OCI-LY1 (cell line): ENCODE data around the gene PHF10.

Experiments
- H2AFZ ChIP-seq: fragments of 200-600 bp; sonication (generic), shearing (Covaris generic); 2 replicates; pipeline ENCODE4 v1.6.0; 2014; ENCODE audit warnings: antibody characterized with exemption, mild to moderate bottlenecking, low read length
- H3F3A ChIP-seq: fragments of 200-600 bp; sonication (generic), shearing (Covaris generic); 2 replicates; pipeline ENCODE4 v1.6.0; 2014; ENCODE audit warnings: mild to moderate bottlenecking, antibody characterized with exemption, low read length, moderate library complexity; ENCODE audit not compliant: insufficient read depth
- H3K27ac ChIP-seq: fragments of 200-600 bp; sonication (generic); 2 replicates; pipeline ENCODE4 v1.5.1; 2014; ENCODE audit warnings: low read length, mixed run types, mild to moderate bottlenecking, low read depth; ENCODE audit not compliant: poor library complexity, severe bottlenecking
- H3K27me3 ChIP-seq: fragments of 200-600 bp; sonication (generic); 2 replicates; pipeline ENCODE4 v1.6.0; 2014; ENCODE audit warnings: antibody characterized with exemption, mild to moderate bottlenecking, low read length, moderate library complexity; ENCODE audit not compliant: insufficient read depth
- H3K36me3 ChIP-seq: fragments of 200-600 bp; sonication (generic); 2 replicates; pipeline ENCODE4 v1.6.1; 2014; ENCODE audit warnings: mild to moderate bottlenecking, antibody characterized with exemption, low read length, moderate library complexity, mixed read lengths; ENCODE audit not compliant: insufficient read depth
- H3K4me1 ChIP-seq: fragments of 200-600 bp; sonication (generic); 2 replicates; pipeline ENCODE4 v1.5.1; 2014; ENCODE audit warnings: mild to moderate bottlenecking, low read length, moderate library complexity; ENCODE audit not compliant: insufficient read depth, severe bottlenecking
- H3K4me2 ChIP-seq: fragments of 200-600 bp; sonication (generic), shearing (Covaris generic); 2 replicates; pipeline ENCODE4 v1.6.1; 2014; ENCODE audit warnings: low read length
- H3K4me3 ChIP-seq: fragments of 200-600 bp; sonication (generic); 2 replicates; pipeline ENCODE4 v1.5.1; 2014; ENCODE audit warnings: low read length, low read depth, mild to moderate bottlenecking, mixed read lengths; ENCODE audit not compliant: poor library complexity, severe bottlenecking
- H3K79me2 ChIP-seq: fragments of 200-600 bp; shearing (Covaris generic); 2 replicates; pipeline ENCODE4 v1.6.1; 2016; ENCODE audit warnings: mixed run types, low read length, mixed read lengths; ENCODE audit not compliant: insufficient read depth
- H3K9ac ChIP-seq: fragments of 200-600 bp; sonication (generic), shearing (Covaris generic); 2 replicates; pipeline ENCODE4 v1.6.1; 2014; ENCODE audit warnings: mild to moderate bottlenecking, low read length, mixed read lengths
- H3K9me2 ChIP-seq: fragments of 200-600 bp; sonication (generic), shearing (Covaris generic); 2 replicates; pipeline ENCODE4 v1.6.1; 2014; ENCODE audit warnings: low read depth, mild to moderate bottlenecking, low read length, mixed read lengths
- H3K9me3 ChIP-seq: fragments of 200-600 bp; shearing (Covaris generic); 2 replicates; pipeline ENCODE4 v1.6.1; 2014; ENCODE audit warnings: low read length, mixed read lengths
- H4K20me1 ChIP-seq: fragments of 200-600 bp; sonication (generic), shearing (Covaris generic); 2 replicates; pipeline ENCODE4 v1.6.0; 2016; ENCODE audit warnings: mild to moderate bottlenecking, low read length; ENCODE audit not compliant: insufficient read depth
- EZH2 ChIP-seq: fragments of 200-600 bp; sonication (generic), shearing (Covaris generic); IDR thresholded peaks from 2 replicates; pipeline ENCODE4 v1.8.0; 2017; ENCODE audit warnings: borderline replicate concordance, mixed run types, mild to moderate bottlenecking, antibody characterized with exemption, low read length, moderate library complexity, mixed read lengths
- TF ChIP-seq, protein P1 (sequence below): fragments of 200-600 bp; sonication (generic), shearing (Covaris generic); IDR thresholded peaks from 2 replicates; pipeline ENCODE4 v1.5.1; 2017; ENCODE audit warnings: mild to moderate bottlenecking, antibody characterized with exemption, low read length, moderate library complexity, mixed read lengths

Gene PHF10

DNA sequence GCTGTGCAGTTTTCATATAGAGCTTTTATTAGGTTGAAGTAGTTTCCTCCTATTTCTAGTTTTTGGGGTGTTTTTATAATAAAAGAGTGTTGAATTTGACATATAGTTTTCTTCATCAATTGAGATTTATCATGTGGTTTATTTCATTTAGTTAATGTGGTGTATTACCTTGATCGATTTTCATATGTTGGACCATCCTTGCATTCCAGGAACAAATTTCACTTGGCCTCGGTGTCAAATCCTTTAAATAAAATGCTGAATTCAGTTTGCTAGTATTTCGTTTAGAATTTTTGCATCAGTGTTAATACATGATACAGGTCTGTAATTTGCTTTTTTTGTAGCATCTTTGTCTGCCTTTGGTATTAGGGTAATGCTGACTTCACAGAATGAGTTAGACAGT lies 21.1 kb upstream of the PHF10 start:
- Histone ChIP-seq H3K79me2 (peaks cover 1% of the 10 kb centered on the region), H3K9me3 (peaks cover 8% of the 10 kb centered on the region; the same call in 1 of the 2 replicates), H3K9ac (no peak overlapping the region), H3K4me3 (no peak overlapping the region), H3K4me1 (peaks cover 9% of the 10 kb centered on the region), H3K36me3 (peaks cover 10% of the 10 kb centered on the region; the same call in 1 of the 2 replicates), H4K20me1 (no peaks in the 10 kb centered on the region), H3F3A (no peaks in the 10 kb centered on the region), H3K9me2 (no peaks in the 10 kb centered on the region), H3K4me2 (no peak overlapping the region), H3K27ac (no peak overlapping the region), H3K27me3 (no peaks in the 10 kb centered on the region), H2AFZ (no peak overlapping the region)
- no peak for TF ChIP-seq EZH2
- TF ChIP-seq, protein P1, sequence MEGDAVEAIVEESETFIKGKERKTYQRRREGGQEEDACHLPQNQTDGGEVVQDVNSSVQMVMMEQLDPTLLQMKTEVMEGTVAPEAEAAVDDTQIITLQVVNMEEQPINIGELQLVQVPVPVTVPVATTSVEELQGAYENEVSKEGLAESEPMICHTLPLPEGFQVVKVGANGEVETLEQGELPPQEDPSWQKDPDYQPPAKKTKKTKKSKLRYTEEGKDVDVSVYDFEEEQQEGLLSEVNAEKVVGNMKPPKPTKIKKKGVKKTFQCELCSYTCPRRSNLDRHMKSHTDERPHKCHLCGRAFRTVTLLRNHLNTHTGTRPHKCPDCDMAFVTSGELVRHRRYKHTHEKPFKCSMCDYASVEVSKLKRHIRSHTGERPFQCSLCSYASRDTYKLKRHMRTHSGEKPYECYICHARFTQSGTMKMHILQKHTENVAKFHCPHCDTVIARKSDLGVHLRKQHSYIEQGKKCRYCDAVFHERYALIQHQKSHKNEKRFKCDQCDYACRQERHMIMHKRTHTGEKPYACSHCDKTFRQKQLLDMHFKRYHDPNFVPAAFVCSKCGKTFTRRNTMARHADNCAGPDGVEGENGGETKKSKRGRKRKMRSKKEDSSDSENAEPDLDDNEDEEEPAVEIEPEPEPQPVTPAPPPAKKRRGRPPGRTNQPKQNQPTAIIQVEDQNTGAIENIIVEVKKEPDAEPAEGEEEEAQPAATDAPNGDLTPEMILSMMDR = no peak

DNA sequence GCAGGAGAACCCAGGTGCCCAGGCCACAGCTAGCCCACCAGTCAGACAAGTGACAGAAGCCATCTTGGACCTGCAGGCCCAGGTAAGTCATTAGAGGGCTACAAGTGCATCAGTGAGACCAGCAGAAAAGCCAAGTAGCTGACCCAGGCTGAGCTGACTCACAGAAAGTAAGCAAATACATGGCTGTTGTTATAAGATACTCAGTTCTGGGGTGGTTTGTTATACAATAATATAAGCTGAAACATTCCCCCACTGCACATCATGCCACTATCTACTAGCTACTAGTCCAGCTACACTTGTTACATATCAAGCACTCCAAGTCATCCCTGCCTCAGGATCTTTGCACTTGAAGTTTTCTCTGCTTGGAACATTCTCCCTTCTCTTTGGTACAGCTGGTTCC lies 17.0 kb upstream of the PHF10 start:
- Histone ChIP-seq H3K4me1 (no peaks in the 10 kb centered on the region), H2AFZ (no peak overlapping the region), H3K9ac (no peak overlapping the region), H3F3A (no peaks in the 10 kb centered on the region), H3K36me3 (no peaks in the 10 kb centered on the region), H3K9me2 (no peaks in the 10 kb centered on the region), H3K4me3 (no peak overlapping the region), H3K27me3 (no peaks in the 10 kb centered on the region), H4K20me1 (no peaks in the 10 kb centered on the region), H3K9me3 (no peaks in the 10 kb centered on the region), H3K79me2 (no peaks in the 10 kb centered on the region), H3K4me2 (no peak overlapping the region), H3K27ac (no peak overlapping the region)
- TF ChIP-seq, protein P1 = no peak

DNA sequence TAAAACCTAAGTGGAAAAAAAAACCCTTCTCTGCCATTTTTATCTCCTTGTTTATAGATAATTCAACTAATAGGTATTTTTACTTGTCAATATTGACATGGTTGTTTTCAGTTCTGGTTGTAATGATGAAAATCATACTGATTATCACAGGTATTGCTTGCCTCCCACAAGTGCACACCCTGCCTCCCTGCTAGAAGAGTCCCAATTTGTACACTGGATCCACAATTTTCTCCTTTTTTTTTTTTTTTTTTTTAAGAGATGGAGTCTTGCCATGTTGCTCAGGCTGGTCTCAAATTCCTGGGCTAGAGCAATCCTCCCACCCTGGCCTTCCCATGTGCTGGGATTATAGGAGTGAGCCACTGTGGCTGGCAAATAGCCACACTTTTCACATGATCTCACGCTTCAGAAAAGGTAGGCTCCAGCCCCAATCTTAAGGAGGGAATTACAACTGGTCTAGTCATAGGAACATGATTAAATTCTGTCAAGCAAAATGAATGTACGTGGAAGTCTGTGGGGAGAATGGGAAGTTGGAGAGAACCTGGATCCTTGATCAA lies 14.8 kb upstream of the PHF10 start:
- no peaks in the 10 kb centered on the region for H3K9me2 ChIP-seq
- no peaks in the 10 kb centered on the region for H3K79me2 ChIP-seq
- no peaks in the 10 kb centered on the region; the same call in 1 of the 2 replicates for H3K27me3 ChIP-seq
- no peaks in the 10 kb centered on the region for H3K36me3 ChIP-seq
- H3K4me2 ChIP-seq = no peak overlapping the region
- H2AFZ ChIP-seq = no peak overlapping the region
- H3K9ac ChIP-seq = no peak overlapping the region
- H3K9me3 ChIP-seq = no peaks in the 10 kb centered on the region
- no peaks in the 10 kb centered on the region for H3F3A ChIP-seq
- no peak overlapping the region for H3K27ac ChIP-seq
- H3K4me1 ChIP-seq = no peaks in the 10 kb centered on the region
- no peaks in the 10 kb centered on the region for H4K20me1 ChIP-seq
- TF ChIP-seq EZH2 = no peak
- TF ChIP-seq, protein P1 = no peak
- H3K4me3 ChIP-seq = no peak overlapping the region
